ENCODE data around the gene PDZD2.

The PDZD2 gene

DNA sequence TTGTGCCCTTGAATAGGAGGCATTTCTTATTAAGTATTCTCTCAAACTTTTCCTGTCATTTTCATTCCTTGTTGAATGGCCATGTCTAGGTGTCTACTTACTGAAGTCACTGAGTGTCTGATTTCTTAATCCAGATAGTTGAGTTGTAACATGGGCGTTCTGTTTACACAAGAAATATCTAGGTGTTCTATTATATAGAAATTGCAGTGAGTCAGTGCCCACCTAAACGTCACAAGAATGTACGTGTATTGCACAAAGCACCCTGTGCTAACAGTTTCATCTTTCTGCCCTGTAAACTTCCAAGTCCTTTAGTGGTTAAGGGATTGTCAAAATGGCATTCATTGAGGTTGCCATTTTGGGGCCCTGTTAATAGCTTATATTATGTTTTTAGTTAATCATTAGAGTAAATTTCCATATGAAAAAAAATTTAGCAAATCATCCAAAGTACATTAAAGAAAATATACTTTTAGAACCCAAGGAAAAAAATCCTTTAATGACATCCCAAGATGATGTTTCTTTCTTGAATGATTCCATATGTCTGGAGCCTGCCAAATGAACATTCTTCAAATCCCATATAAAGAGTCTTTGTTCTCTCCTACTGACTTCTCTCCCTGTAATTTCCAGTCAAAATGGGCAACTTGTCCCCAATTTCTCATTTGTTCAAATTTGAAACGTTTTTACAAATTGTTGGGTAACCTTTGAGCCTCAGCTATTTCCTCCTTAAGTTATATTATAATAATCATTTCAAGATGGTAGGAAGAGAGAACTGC is 421.0 kb downstream of the PDZD2 start:
- H3K9me3 ChIP-seq (ENCODE audit: control insufficient read depth, low read length), result no peaks in the 10 kb centered on the region
- H2AFZ ChIP-seq, result no peak overlapping the region
- no peaks in the 10 kb centered on the region for H3K27me3 ChIP-seq (ENCODE audit: control insufficient read depth, insufficient read depth, low read length)
- H3K36me3 ChIP-seq (ENCODE audit: control insufficient read depth, insufficient read depth, low read length), result no peaks in the 10 kb centered on the region
- no peak overlapping the region for H3K27ac ChIP-seq
- no peak overlapping the region for H3K4me2 ChIP-seq (ENCODE audit: low read length)
- no peaks in the 10 kb centered on the region for H3K79me2 ChIP-seq
- no peak overlapping the region for H3K9ac ChIP-seq
- no peak overlapping the region for H3K4me3 ChIP-seq (ENCODE audit: low read depth, low read length)
- TF ChIP-seq, protein P1, sequence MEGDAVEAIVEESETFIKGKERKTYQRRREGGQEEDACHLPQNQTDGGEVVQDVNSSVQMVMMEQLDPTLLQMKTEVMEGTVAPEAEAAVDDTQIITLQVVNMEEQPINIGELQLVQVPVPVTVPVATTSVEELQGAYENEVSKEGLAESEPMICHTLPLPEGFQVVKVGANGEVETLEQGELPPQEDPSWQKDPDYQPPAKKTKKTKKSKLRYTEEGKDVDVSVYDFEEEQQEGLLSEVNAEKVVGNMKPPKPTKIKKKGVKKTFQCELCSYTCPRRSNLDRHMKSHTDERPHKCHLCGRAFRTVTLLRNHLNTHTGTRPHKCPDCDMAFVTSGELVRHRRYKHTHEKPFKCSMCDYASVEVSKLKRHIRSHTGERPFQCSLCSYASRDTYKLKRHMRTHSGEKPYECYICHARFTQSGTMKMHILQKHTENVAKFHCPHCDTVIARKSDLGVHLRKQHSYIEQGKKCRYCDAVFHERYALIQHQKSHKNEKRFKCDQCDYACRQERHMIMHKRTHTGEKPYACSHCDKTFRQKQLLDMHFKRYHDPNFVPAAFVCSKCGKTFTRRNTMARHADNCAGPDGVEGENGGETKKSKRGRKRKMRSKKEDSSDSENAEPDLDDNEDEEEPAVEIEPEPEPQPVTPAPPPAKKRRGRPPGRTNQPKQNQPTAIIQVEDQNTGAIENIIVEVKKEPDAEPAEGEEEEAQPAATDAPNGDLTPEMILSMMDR (IDR thresholded peaks at IDR 0.05), result no peak
- no peaks in the 10 kb centered on the region for H3K4me1 ChIP-seq

DNA sequence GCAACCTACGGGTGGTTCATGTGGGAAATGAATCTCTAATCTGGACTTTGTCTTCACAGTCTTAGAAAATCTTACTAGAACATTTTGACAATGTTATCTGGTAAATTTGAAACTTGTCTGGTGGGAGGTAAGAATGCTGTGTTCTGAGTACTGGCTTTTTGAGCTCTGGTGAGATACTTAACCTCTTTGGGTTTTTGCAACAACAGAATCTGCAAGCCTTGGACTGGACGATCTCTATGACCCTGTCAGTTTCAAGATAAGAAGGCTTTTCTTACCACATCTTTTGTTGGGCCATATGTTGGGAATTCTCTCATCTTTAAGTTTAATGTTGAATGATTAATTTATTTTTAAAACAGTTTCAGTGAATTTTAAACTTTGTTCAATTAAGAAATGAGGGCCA is 422.3 kb downstream of the PDZD2 start:
- TF ChIP-seq, protein P1 (IDR thresholded peaks at IDR 0.05), result no peak
- Histone ChIP-seq H3K36me3 (ENCODE audit: control insufficient read depth, insufficient read depth, low read length) (no peaks in the 10 kb centered on the region), H2AFZ (no peak overlapping the region), H3K4me3 (ENCODE audit: low read depth, low read length) (no peak overlapping the region), H3K9ac (no peak overlapping the region), H3K27ac (no peak overlapping the region), H3K4me2 (ENCODE audit: low read length) (no peak overlapping the region), H3K27me3 (ENCODE audit: control insufficient read depth, insufficient read depth, low read length) (no peaks in the 10 kb centered on the region), H3K4me1 (no peaks in the 10 kb centered on the region), H3K79me2 (no peaks in the 10 kb centered on the region), H3K9me3 (ENCODE audit: control insufficient read depth, low read length) (no peaks in the 10 kb centered on the region)

DNA sequence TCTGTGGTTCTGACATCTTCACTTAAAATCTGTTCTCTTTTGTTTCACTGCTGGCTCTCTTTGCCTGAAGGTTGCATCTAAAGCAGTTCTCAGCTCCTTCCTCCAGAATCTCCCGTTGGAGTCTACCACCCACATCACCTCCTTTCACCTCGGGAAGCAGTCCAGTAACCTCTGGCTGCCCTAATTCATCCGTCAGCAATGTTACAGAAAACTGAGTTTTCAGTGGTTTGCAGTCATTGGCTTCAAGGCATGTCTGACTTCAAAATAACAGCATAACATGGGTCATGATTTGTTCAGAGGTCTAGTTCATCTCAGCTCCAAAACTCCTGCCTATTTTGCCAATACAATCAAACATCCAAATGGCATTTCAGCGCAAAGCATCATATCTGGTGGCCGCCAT is 427.5 kb downstream of the PDZD2 start:
- Histone ChIP-seq H2AFZ (no peak overlapping the region), H3K4me2 (ENCODE audit: low read length) (no peak overlapping the region), H3K36me3 (ENCODE audit: control insufficient read depth, insufficient read depth, low read length) (no peaks in the 10 kb centered on the region), H3K27ac (no peak overlapping the region), H3K4me3 (ENCODE audit: low read depth, low read length) (no peak overlapping the region), H3K9ac (no peak overlapping the region), H3K79me2 (no peaks in the 10 kb centered on the region), H3K9me3 (ENCODE audit: control insufficient read depth, low read length) (no peaks in the 10 kb centered on the region), H3K4me1 (no peaks in the 10 kb centered on the region), H3K27me3 (ENCODE audit: control insufficient read depth, insufficient read depth, low read length) (no peaks in the 10 kb centered on the region)
- TF ChIP-seq, protein P1 (IDR thresholded peaks at IDR 0.05), result no peak

DNA sequence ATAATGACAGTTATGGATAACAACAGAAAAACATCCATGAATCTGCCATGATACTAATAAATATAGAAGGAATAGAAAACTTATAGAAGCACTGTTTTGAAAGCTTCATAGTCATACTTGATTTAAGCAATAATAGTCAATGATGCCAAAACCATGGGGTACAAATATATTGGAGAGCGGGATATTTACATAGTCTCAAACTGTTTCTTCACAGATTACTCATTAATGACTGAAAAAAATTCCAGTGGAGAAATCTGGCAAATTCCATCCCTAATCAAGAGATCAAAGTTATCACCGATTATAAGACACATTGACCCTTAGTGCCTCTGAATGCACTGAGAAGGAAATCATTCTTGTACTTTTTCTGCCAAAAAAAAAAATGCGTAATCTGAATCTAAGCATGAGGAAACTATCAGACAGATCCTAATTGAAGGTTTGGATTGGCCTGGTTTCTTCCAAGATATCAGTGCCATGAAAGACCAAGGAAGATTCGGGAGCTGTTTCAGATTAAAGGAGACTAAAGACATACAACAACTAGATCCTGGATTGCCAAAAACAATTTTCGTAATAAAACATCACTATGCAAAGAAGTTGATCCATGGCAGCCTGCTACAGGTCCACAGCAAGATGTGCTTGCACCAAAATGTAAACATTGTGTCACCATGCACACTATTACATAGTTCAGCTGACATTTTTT is 429.0 kb downstream of the PDZD2 start:
- H3K79me2 ChIP-seq, result no peaks in the 10 kb centered on the region
- H3K27me3 ChIP-seq (ENCODE audit: control insufficient read depth, insufficient read depth, low read length), result no peaks in the 10 kb centered on the region
- H3K4me3 ChIP-seq (ENCODE audit: low read depth, low read length), result no peak overlapping the region
- H2AFZ ChIP-seq, result no peak overlapping the region
- no peak overlapping the region for H3K4me2 ChIP-seq (ENCODE audit: low read length)
- H3K4me1 ChIP-seq, result no peaks in the 10 kb centered on the region
- TF ChIP-seq, protein P1 (IDR thresholded peaks at IDR 0.05), result no peak
- H3K27ac ChIP-seq, result no peak overlapping the region
- H3K9me3 ChIP-seq (ENCODE audit: control insufficient read depth, low read length), result no peaks in the 10 kb centered on the region
- H3K9ac ChIP-seq, result no peak overlapping the region
- H3K36me3 ChIP-seq (ENCODE audit: control insufficient read depth, insufficient read depth, low read length), result no peaks in the 10 kb centered on the region
